ENCODE results near the gene BEST2. TPM values are rescaled to one million over a fixed set of nuclear protein-coding genes. Genes with fewer than 3 reads are reported as not detected.

BEST2 gene
- total RNA-seq, 1 experiment from 2014 or later = 0.10 TPM

- TF ChIP-seq REST (IDR thresholded peaks at IDR 0.05; ENCODE audit: low read depth) = no peak
Measured at GRCh38 chr19:12806242-12807081, 54.9 kb downstream of the BEST2 start, which contains the start of gene RNASEH2A (continued).

Small RNA genes within 50 kb of the gene (microRNA-seq; reads per million reads assigned to microRNA genes)
- not detected for gene MIR5684 (ENCODE audit: borderline number of aligned reads)

Other genes starting within 250 kb of the BEST2 start
- gene ZNF564, start 200.3 kb upstream of the BEST2 start, total RNA-seq (2021; ENCODE audit: unreplicated experiment) = 6.1 TPM
- gene ZNF490, start 141.0 kb upstream of the BEST2 start, total RNA-seq (2021; ENCODE audit: unreplicated experiment) = 5.8 TPM
- 21.2 TPM for gene ZNF791, start 140.9 kb upstream of the BEST2 start, total RNA-seq (2021; ENCODE audit: unreplicated experiment)
- gene MAN2B1, start 85.0 kb upstream of the BEST2 start, total RNA-seq (2021; ENCODE audit: unreplicated experiment) = 48.3 TPM
- 20.1 TPM for gene WDR83, start 85.0 kb upstream of the BEST2 start, total RNA-seq (2021; ENCODE audit: unreplicated experiment)
- 134 TPM for gene DHPS, start 69.9 kb upstream of the BEST2 start, total RNA-seq (2021; ENCODE audit: unreplicated experiment)
- gene GNG14, start 63.8 kb upstream of the BEST2 start, total RNA-seq (2021; ENCODE audit: unreplicated experiment) = not detected
- gene FBXW9, start 55.2 kb upstream of the BEST2 start, total RNA-seq (2021; ENCODE audit: unreplicated experiment) = 14.0 TPM
- 81.8 TPM for gene TNPO2, start 27.9 kb upstream of the BEST2 start, total RNA-seq (2021; ENCODE audit: unreplicated experiment)
- 155 TPM for gene TRIR, start 17.1 kb upstream of the BEST2 start, total RNA-seq (2021; ENCODE audit: unreplicated experiment)
- 77.6 TPM for gene GET3, start 14.3 kb upstream of the BEST2 start, total RNA-seq (2021; ENCODE audit: unreplicated experiment)
- gene HOOK2, start 23.8 kb downstream of the BEST2 start, total RNA-seq (2021; ENCODE audit: unreplicated experiment) = 96.3 TPM
- 194 TPM for gene JUNB, start 39.7 kb downstream of the BEST2 start, total RNA-seq (2021; ENCODE audit: unreplicated experiment)
- gene PRDX2, start 50.0 kb downstream of the BEST2 start, total RNA-seq (2021; ENCODE audit: unreplicated experiment) = 387 TPM
- 33.3 TPM for gene THSD8, start 50.3 kb downstream of the BEST2 start, total RNA-seq (2021; ENCODE audit: unreplicated experiment)
- gene RNASEH2A, start 54.8 kb downstream of the BEST2 start, total RNA-seq (2021; ENCODE audit: unreplicated experiment) = 54.5 TPM
- 25.1 TPM for gene RTBDN, start 82.8 kb downstream of the BEST2 start, total RNA-seq (2021; ENCODE audit: unreplicated experiment)
- 28.9 TPM for gene MAST1, start 86.7 kb downstream of the BEST2 start, total RNA-seq (2021; ENCODE audit: unreplicated experiment)
- 36.6 TPM for gene DNASE2, start 129.7 kb downstream of the BEST2 start, total RNA-seq (2021; ENCODE audit: unreplicated experiment)
- gene KLF1, start 135.4 kb downstream of the BEST2 start, total RNA-seq (2021; ENCODE audit: unreplicated experiment) = not detected
- 23.2 TPM for gene GCDH, start 139.4 kb downstream of the BEST2 start, total RNA-seq (2021; ENCODE audit: unreplicated experiment)
- 0.25 TPM for gene SYCE2, start 167.5 kb downstream of the BEST2 start, total RNA-seq (2021; ENCODE audit: unreplicated experiment)
- gene FARSA, start 181.9 kb downstream of the BEST2 start, total RNA-seq (2021; ENCODE audit: unreplicated experiment) = 129 TPM
- 739 TPM for gene CALR, start 186.8 kb downstream of the BEST2 start, total RNA-seq (2021; ENCODE audit: unreplicated experiment)
- 163 TPM for gene RAD23A, start 194.1 kb downstream of the BEST2 start, total RNA-seq (2021; ENCODE audit: unreplicated experiment)
- gene GADD45GIP1, start 205.4 kb downstream of the BEST2 start, total RNA-seq (2021; ENCODE audit: unreplicated experiment) = 35.9 TPM
- gene DAND5, start 217.8 kb downstream of the BEST2 start, total RNA-seq (2021; ENCODE audit: unreplicated experiment) = 0.25 TPM
- gene NFIX, start 243.7 kb downstream of the BEST2 start, total RNA-seq (2021; ENCODE audit: unreplicated experiment) = 34.8 TPM

Measured in HCT116 (cell line).